KOPT-K1 (cell line): ENCODE measurements around the gene DENND5B.

Experiments used
- H3K27ac ChIP-seq: fragments of 200-600 bp; sonication (generic); 2 replicates; pipeline ENCODE4 v1.5.1; 2016; ENCODE audit warnings: antibody characterized with exemption, mild to moderate bottlenecking, low read depth, low read length; ENCODE audit not compliant: poor library complexity, severe bottlenecking
- H3K36me3 ChIP-seq: fragments of 200-600 bp; sonication (generic); 2 replicates; pipeline ENCODE4 v1.5.1; 2017; ENCODE audit warnings: antibody characterized with exemption, mild to moderate bottlenecking, low read length, moderate library complexity; ENCODE audit not compliant: insufficient read depth
- H3K9me3 ChIP-seq: fragments of 200-600 bp; sonication (generic); 2 replicates; pipeline ENCODE4 v1.5.1; 2017; ENCODE audit warnings: antibody characterized with exemption, low read length, mild to moderate bottlenecking; ENCODE audit not compliant: insufficient read depth, poor library complexity, severe bottlenecking

The DENND5B gene

DNA sequence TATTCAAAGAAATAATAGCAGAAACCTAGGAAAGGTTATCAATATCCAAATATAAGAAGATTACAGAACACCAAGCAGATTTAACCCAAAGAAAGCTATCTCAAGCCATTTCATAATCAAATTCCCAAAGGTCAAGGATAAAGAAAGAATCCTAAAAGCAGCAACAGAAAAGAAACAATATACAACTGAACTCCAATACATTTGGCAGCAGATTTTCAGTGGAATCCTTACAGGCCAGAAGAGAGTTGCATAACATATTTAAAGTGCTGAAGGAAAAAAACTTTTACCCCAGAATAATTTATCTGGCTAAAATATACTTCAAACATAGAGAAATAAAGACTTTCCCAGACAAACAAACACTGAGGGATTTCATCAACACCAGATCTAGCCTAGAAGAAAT is 54.3 kb downstream of the DENND5B start:
- no peaks in the 10 kb centered on the region for H3K9me3 ChIP-seq
- H3K36me3 ChIP-seq, result no peaks in the 10 kb centered on the region
- no peak overlapping the region for H3K27ac ChIP-seq

DNA sequence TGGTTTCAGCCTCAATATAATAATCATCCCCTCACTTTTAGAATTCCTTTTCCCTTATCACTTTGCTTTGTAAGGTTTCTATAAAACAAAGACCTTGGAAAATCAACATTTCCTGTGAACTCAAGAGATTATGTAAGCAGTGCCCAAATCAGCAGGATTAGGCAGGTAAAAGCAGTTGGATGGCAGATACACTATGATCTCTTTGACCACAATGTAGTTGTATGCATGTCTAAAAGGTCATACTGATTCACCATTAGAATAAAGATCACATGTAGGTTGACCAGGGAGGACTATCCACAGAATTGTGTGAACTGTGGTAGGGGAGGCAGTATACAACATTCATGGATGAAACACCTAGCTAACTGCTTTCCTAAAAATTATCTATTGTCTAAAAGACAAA is 57.5 kb downstream of the DENND5B start:
- Histone ChIP-seq H3K27ac (no peak overlapping the region), H3K9me3 (no peaks in the 10 kb centered on the region), H3K36me3 (no peaks in the 10 kb centered on the region)

DNA sequence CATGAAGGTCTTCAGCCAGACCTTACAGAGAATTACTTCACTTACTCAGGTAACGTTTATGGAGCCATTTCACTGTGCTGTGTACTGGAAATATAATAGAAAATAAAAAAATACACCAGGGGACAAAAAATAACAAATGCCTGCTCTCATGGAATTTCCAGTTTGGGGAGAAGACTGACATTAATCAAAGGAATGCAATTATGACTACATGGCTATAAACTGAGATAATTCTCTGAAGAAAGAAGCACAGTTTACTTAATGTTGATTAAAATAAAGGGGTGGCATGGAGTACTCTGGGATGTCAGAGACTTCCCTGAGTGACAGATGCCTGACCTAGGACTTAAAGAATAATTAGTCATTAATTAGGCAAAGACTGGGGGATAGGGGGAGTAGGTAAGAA is 59.0 kb downstream of the DENND5B start:
- Histone ChIP-seq H3K36me3 (no peaks in the 10 kb centered on the region), H3K27ac (no peak overlapping the region), H3K9me3 (no peaks in the 10 kb centered on the region)

DNA sequence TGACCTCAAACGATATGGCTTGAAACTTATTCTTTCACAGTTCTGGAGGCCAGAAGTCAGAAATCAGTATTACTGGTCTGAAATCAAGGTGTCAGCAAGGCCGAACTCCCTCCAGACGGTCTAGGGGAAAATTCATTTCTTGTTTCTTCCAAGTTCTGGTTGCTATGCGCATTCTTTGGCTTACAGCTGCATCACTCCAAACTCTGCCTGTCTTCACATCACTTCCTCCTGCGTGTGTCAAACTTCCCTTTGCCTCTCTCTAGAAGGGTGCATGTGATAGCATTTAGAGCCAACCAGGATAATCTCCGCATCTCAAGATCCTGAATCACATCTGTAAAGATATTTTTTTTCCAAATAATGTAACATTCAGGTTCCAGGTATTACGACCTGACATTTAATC is 62.8 kb downstream of the DENND5B start:
- H3K36me3 ChIP-seq, result no peaks in the 10 kb centered on the region
- no peak overlapping the region for H3K27ac ChIP-seq
- H3K9me3 ChIP-seq, result no peaks in the 10 kb centered on the region

DNA sequence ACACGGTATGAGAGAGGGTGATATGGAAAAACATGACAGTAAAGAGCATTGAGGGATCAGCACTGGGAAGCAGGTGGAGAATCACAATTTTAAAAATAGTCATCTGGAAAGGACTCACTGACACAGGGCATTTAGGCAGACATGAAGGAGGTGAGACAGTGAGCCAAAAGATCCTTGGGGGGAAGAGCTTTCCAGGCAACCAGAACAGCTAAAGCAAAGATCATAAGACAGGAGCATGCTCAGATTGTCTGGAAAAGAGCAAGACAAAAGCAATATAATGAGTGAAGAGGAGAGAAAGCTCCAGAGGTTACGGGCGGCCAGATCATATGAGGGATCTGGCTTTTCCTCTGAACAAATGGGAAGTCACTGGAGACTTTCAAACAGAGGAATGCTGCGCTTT is 63.9 kb downstream of the DENND5B start:
- no peaks in the 10 kb centered on the region for H3K36me3 ChIP-seq

DNA sequence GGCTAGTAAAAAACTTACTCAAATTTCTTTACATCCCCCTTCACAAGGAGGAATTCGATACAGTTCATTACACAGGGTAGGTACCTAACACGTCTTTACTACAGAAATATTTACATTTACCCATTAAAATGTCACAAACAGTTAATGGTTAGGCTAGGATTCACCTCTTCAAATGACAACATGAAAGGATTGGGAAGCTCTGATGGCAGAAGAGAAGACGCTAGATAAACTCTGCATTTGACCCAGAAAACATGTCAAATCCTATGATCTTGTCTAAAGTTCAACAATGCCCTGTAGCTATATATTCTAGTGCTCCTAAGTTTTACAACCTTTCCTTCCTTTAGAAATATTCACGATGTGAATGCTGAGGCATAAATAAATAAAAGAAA is 64.8 kb downstream of the DENND5B start:
- no peaks in the 10 kb centered on the region for H3K36me3 ChIP-seq
- H3K27ac ChIP-seq, result no peak overlapping the region
- H3K9me3 ChIP-seq, result no peaks in the 10 kb centered on the region

More for the DNA sequence above, 63.9 kb downstream of the DENND5B start:
- no peak overlapping the region for H3K27ac ChIP-seq
- H3K9me3 ChIP-seq, result no peaks in the 10 kb centered on the region

DNA sequence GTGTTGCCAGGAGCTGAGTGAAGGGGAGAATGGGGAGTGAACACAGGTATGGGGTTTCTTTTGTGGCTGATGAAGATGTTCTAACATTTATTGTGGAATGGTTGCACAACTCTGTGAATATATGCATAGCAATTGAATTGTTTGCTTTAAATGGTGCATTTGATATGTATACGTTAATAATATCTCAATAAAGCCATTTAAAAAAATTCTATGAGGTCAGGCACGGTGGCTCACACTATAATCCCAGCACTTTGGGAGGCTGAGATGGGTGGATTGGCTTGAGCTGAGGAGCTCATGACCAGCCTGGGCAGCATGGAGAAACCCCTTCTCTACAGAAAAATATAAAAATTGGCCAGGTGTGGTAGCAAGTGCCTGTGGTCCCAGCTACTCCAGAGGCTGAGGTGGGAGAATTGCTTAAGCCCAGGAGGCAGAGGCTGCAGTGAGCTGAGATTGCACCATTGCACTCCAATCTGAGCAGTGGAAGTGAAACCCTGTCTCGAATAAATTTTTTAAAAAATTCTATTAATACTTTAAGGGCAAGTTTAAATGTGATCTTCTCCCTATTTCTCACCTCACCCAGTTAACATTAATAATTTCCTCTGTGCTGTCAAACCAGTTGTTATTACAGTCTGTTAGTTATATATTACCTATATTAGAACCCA is 65.3 kb downstream of the DENND5B start:
- H3K27ac ChIP-seq, result no peak overlapping the region
- H3K36me3 ChIP-seq, result no peaks in the 10 kb centered on the region
- no peaks in the 10 kb centered on the region for H3K9me3 ChIP-seq

DNA sequence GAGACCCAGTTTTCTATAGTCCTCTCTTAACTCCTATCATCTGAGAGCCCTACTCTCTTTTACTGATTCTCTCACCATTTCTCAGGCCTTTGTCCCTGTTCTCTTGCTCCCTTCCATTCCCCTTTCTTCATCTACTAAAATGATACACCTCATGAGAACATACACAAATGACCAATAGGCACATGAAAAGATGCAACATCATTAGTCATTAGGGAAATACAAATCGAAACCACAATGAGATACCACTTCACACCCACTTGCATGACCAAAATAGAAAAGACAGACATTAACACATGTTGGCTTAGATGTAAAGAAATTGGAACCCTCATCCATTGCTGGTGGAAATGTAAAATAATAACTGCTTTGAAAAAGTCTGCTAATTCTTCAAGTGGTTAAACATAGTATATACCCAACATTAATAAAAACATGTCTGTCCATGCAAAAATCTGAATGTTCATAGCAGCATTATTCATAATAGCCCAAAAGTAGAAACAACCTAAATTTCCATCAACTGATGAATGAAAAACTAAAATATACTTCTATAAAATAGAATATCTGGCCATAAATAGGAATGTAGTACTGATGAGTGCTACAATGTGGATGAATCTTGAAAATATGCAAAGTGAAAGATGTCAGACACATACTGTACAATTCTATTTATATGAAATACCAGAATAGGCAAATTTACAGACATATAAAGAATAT is 66.0 kb downstream of the DENND5B start:
- H3K36me3 ChIP-seq, result no peaks in the 10 kb centered on the region
- no peaks in the 10 kb centered on the region for H3K9me3 ChIP-seq
- H3K27ac ChIP-seq, result no peak overlapping the region

DNA sequence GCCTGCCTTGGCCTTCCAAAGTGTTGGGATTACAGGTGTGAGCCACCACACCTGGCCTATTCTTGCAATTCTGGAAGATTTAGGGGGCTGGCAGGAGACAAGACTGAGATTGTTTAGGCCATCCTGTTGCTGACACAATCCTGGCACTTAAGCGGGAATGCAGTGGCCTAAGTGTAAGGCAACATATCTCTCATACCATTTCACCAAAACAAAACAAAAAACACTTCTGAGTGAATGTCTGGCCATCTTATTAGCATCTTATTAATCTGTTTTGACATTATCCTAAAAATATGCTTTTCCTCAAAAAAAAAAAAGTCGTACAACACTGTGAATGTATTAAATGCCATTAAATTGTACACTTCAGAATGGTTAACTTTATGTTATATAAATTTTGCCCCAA is 67.6 kb downstream of the DENND5B start:
- H3K27ac ChIP-seq, result no peak overlapping the region
- H3K36me3 ChIP-seq, result no peaks in the 10 kb centered on the region
- H3K9me3 ChIP-seq, result no peaks in the 10 kb centered on the region

DNA sequence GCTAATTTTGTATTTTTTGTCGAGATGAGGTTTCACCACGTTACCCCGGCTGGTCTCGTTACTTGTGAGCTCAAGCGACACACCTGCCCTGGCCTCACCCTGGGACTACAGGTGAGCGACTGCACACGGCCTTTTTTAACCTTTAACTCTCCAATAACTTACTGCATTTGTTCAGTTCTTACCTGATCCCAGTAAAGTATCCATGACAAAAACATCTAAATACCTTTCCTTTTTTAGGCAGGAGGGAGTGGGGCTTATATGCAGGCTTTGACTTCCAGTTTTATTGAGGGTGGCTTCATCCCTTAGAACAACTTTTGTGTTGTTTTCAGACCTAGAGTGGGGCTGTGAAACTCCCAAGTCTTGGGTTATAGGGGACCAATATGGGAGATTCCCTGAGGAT is 68.3 kb downstream of the DENND5B start:
- Histone ChIP-seq H3K9me3 (no peaks in the 10 kb centered on the region), H3K27ac (no peak overlapping the region), H3K36me3 (no peaks in the 10 kb centered on the region)

DNA sequence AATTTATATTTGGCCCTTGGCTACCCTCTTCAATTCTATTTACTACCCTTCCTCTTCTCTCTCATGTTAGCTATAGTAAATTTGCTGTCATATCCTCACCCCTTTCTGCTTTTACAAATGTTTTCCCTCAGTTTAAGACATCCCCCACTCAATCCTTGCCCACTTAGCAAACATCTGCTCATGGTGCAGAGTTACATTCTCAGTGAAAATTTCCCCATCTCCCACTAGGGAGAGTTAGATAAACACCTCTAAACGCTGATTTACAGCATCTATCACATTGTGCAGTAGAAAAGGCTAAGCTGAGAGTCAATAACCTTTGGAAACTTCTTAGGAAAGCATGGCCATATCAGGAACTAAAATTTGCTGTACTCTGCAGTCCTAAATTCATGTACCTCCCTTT is 69.0 kb downstream of the DENND5B start:
- Histone ChIP-seq H3K36me3 (no peaks in the 10 kb centered on the region), H3K9me3 (no peaks in the 10 kb centered on the region), H3K27ac (no peak overlapping the region)

DNA sequence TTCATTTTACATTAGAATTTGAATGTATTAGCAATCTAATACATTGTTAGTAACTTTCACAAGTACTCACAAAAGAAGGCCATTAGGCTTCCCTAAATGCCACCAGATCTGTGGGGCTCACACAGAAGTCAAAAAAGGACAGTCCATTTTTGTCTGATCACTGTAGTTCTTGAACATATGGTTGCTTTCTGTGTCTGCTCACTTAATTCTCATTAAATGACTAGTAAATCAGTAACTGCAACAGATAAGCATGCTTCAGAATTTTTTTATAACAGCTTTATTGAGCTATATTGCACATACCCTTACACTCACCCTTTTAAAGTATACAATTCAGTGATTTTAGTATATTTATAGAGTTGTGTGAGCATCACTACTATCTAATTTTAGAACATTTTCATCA is 71.4 kb downstream of the DENND5B start:
- Histone ChIP-seq H3K27ac (no peak overlapping the region), H3K36me3 (no peaks in the 10 kb centered on the region), H3K9me3 (no peaks in the 10 kb centered on the region)

DNA sequence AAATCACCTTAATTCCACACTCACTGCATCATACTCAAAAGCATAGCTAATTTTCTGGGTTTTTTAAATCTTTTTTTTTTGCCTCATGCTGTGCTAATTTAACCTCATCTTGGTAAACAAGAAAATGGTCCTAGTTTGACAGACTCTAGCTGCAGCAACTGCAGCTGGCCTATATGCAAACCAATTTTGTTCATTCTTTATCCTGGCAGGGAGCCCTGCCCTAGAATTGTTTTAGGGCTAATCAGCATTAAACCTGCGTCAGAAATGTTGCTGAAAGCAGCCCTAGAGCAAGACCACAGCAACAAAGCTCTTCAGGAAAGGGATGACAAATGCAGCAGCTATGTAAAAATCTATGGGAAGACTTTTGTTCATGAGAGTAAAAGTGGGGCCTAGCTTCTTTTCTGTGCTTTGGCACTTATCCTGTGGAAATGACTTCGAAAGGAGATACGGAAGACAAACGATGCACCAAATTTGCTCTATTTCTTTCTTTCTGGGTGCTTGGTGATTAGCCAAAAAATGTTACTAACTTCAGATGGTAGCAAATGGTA is 72.2 kb downstream of the DENND5B start:
- Histone ChIP-seq H3K9me3 (no peaks in the 10 kb centered on the region), H3K36me3 (no peaks in the 10 kb centered on the region), H3K27ac (no peak overlapping the region)

DNA sequence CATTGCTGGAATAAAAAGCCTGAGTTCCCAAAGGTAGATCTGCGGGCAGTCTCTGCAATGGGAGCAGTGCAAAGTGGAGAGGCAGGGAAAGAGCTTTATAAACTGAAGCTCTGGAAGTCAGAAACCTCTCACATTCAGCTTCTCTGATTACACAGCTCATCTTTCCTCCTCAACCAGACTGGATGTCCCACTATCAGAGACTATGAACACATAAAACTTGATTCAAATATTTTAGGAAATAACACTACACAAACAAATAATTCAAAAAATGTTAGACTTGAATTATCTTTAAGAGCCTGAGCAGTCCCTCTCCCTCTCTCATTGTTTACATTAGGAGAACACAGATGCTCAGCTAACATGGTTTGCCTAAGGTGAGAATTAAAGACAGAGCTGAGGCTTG is 72.9 kb downstream of the DENND5B start:
- Histone ChIP-seq H3K9me3 (no peaks in the 10 kb centered on the region), H3K36me3 (no peaks in the 10 kb centered on the region), H3K27ac (no peak overlapping the region)

DNA sequence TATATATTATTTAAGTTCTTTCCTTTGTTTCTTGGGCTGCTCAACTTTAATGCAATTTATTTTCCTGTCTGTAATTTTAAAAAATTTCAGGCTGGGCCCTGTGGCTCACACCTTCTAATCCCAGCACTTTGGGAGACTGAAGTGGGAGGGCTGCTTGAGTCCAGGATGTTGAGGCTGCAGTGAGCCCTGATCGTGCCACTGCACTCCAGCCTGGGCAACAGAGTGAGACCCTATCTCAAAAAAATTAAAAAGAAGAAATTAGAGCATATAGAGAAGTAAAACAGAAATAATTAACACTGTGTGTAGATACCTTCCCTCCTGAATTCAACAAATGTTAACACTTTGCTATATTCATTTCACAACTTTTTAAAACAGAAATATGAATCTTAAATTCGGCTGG is 74.2 kb downstream of the DENND5B start:
- no peaks in the 10 kb centered on the region for H3K9me3 ChIP-seq
- H3K27ac ChIP-seq, result no peak overlapping the region
- H3K36me3 ChIP-seq, result no peaks in the 10 kb centered on the region

DNA sequence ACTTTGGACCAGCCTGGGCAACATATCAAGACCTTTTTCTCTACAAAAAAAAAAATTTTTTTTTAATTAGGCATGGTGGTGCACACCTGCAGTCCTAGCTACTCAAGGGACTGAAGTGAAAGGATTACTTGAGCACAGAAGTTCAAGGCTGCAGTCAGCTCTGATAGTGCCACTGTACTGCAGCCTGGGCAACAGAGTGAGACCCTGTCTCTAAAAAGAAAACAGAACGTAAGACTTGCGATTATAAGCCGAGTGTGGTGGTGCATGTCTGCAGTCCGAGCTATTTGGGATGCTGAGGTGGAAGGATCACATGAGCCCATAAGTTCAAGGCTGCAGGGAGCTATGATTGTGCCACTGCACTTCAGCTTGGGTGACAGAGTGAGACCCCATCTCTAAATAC is 76.0 kb downstream of the DENND5B start:
- Histone ChIP-seq H3K36me3 (no peaks in the 10 kb centered on the region), H3K9me3 (no peaks in the 10 kb centered on the region), H3K27ac (no peak overlapping the region)
